GM12873 (cell line): ENCODE measurements around the gene ARHGAP11A.

Experiments
- CTCF ChIP-seq: IDR thresholded peaks from 2 replicates; pipeline ENCODE4 v1.5.1; 2012; ENCODE audit warnings: low read depth, mild to moderate bottlenecking, moderate library complexity, low read length, control low read depth; ENCODE audit not compliant: insufficient read depth; ENCODE audit errors: missing control alignments

Gene ARHGAP11A

GRCh38 chr15:32668942-32669341, 53.6 kb downstream of the ARHGAP11A start:
- TF ChIP-seq CTCF = no peak

GRCh38 chr15:32669896-32670611, 54.8 kb downstream of the ARHGAP11A start:
- no peak for TF ChIP-seq CTCF

GRCh38 chr15:32670623-32671022, 55.3 kb downstream of the ARHGAP11A start:
- TF ChIP-seq CTCF = no peak

- no peak for TF ChIP-seq CTCF
Measured at GRCh38 chr15:32671339-32672325, 56.3 kb downstream of the ARHGAP11A start.

- TF ChIP-seq CTCF = no peak
Measured at GRCh38 chr15:32674681-32675080, 59.4 kb downstream of the ARHGAP11A start.

- no peak for TF ChIP-seq CTCF
Measured at GRCh38 chr15:32675466-32675865, 60.2 kb downstream of the ARHGAP11A start.

- no peak for TF ChIP-seq CTCF
Measured at GRCh38 chr15:32676169-32676568, 60.9 kb downstream of the ARHGAP11A start.
